Activated CD8-positive, alpha-beta memory T cell treated with anti-CD3 and anti-CD28 coated beads for 4 hours (primary cell): ENCODE data around the gene ITGAD.

Source experiments
- DNase-seq, 2 donors: peaks; one replicate each; pipeline ENCODE4 v3.0.0-alpha.2; 2020; ENCODE audit warnings: low read depth in 2 of 2

ITGAD gene

DNA sequence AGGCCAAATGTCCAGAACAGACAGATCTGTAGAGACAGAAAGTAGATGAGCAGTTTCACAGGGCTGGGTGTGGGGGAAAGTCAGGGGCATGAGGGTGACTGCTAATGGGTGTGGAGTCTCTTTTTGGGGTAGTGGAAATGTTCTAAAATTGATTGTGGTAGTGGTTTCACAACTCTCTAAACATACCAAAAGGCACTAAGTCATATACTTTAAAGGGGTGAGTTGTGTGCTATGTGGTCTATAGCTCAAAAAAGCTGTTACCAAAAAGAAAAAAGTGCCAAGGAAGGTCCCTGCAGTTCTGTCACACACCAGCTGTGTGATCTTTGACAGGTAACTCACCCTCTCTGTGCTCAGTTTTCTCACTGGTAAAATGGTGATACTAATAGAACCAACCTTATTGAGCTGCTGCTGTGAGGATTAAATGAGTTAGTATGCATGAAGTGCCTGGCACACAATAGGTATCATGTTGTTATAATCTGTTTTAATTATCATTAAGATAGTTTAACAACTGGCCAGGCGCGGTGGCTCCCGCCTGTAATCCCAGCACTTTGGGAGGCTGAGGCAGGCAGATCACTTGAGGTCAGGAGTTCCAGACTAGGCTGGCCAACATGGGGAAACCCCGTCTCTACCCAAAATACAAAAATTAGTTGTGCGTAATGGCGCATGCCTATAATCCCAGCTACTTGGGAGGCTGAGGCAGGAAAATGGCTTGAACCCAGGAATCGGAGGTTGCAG, 27.8 kb upstream of the ITGAD start:
- no peak for DNase-seq

DNA sequence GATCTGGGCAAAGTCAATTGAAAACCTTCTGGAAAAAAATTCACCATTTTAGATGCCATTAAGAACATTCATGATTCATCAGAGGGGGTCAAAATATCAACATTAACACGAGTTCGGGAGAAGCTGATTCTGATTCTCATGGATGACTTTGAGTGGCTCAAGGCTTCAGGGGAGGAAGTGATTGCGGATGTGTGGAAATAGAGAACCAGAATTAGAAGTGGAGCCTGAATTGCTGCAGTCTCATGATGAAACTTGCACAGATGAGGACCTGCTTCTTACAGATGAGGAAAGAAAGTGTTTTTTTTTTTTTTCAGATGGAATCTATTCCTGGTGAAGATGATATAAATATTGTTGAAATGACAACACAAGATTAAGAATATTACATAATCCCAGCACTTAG, 25.3 kb upstream of the ITGAD start:
- DNase-seq, result no peak

DNA sequence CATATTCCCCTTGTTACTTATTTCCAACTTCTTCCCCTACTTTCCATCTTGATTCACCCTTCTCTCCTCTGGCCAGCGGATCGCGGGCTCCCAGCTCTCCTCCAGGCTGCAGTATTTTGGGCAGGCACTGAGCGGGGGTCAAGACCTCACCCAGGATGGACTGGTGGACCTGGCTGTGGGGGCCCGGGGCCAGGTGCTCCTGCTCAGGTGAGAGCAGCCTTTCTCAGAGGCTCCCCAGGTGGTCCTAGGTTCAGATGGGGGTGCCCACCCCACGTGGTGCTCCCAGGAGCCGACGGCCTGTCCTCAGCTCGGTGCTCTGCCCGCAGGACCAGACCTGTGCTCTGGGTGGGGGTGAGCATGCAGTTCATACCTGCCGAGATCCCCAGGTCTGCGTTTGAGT, 22.1 kb upstream of the ITGAD start:
- DNase-seq, result no peak

DNA sequence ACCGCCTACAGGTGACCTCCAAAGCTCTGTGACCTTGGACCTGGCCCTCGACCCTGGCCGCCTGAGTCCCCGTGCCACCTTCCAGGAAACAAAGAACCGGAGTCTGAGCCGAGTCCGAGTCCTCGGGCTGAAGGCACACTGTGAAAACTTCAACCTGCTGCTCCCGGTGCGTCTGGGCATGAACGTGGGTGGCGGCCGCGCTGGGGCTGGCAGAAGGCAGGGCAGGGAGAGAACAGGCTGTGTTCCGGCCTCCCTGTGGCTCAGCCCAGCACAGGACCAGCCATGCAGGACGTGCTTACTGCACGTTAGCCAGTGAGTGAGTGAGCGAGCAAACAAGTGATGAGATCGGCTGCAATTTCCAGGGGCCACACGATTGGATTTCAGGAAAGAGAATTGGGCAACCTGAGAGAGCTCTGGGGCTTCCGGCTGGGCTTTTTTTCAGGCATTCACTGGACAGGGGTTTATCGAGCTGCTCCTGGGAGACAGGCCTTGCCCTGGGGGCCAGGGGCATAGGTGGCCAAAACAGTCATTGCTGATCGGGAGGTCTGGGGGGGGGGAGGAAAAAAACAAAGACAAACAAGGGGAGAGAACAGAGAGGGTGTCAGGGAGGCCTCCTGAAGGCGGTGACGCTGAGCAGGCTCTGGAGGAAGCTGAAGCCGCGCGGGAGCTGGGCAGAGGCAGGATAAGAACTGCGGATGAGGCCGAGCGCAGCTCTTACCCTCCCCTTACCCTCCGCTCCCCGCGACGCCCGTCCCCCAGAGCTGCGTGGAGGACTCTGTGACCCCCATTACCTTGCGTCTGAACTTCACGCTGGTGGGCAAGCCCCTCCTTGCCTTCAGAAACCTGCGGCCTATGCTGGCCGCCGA, 21.3 kb upstream of the ITGAD start:
- no peak for DNase-seq

- no peak for DNase-seq
Measured at GRCh38 chr16:31373235-31373634, 19.9 kb upstream of the ITGAD start.

- no peak for DNase-seq
Measured at GRCh38 chr16:31375231-31375630, 17.9 kb upstream of the ITGAD start.

GRCh38 chr16:31376705-31377104, 16.4 kb upstream of the ITGAD start:
- DNase-seq, result no peak

DNA sequence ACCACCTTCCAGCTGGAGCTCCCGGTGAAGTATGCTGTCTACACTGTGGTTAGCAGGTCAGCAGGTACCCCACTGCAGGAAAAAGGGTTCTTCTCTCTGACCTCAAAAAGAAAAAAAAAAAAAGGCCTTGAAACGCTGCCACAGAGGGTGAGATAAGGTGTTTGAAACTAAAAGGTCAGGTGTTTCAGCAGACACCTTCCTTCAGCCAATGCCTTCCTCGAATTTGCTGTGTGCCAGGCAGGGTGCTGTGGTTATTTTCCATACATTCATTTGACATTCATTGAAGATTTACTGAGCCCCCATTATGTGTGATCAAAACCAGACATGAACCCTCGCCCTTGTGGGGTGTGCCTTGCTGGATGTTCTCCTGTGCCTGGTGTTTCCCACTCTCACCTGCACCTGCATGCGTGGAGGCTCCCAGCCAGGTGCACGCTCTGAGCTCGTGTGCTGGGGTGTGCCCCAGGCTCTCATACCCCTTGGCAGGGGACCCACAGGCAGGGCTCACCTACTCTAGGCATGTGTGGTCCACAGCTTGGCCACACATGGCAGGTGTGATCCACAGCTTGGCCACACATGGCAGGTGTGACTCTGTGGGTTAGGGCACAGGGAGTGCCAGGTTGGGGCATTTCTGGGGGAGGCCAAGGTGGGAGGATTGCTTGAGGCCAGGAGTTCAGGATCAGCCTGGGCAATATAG, 15.8 kb upstream of the ITGAD start:
- DNase-seq, result no peak

- DNase-seq, result no peak
Measured at GRCh38 chr16:31380201-31380600, 12.9 kb upstream of the ITGAD start.

- peak; percentile 42 to 44 for DNase-seq
Measured at GRCh38 chr16:31382485-31383161, 10.5 kb upstream of the ITGAD start.

- DNase-seq, result no peak
Measured at GRCh38 chr16:31385680-31386079, 7.5 kb upstream of the ITGAD start.

GRCh38 chr16:31386157-31386984, 6.8 kb upstream of the ITGAD start:
- no peak for DNase-seq

- no peak for DNase-seq
Measured at GRCh38 chr16:31388535-31388934, 4.6 kb upstream of the ITGAD start.

DNA sequence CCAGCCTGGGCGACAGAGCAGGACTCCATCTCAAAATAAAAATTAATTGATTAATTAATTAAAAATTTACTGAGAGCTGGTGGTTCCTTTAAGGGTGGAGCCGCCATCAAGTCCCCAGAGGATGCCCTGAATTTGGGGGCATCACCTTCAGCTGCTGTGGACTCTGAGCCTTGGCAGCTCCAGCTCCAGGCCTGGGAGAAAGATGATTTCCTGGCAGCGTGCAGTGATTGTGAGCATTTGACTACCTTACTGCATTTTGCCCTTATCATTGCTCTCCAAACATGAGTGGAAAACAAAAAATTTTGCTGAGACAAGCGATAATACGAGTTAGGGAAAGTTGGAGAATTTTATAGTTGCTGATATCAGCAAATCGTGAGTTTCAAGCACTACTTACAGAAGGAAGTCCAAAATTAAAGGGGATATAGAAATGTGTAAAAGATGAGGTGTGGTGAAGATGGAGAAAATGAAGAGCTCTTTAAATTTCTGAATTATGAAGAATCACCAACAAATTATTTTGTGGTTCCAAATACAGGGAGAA, 2.6 kb upstream of the ITGAD start:
- DNase-seq, result no peak

GRCh38 chr16:31395647-31396046, 2.5 kb downstream of the ITGAD start:
- no peak for DNase-seq

GRCh38 chr16:31397096-31397660, 4.0 kb downstream of the ITGAD start:
- DNase-seq, result no peak

- DNase-seq, result no peak
Measured at GRCh38 chr16:31397701-31398100, 4.6 kb downstream of the ITGAD start.

- DNase-seq, result no peak
Measured at GRCh38 chr16:31400191-31400590, 7.1 kb downstream of the ITGAD start.

DNA sequence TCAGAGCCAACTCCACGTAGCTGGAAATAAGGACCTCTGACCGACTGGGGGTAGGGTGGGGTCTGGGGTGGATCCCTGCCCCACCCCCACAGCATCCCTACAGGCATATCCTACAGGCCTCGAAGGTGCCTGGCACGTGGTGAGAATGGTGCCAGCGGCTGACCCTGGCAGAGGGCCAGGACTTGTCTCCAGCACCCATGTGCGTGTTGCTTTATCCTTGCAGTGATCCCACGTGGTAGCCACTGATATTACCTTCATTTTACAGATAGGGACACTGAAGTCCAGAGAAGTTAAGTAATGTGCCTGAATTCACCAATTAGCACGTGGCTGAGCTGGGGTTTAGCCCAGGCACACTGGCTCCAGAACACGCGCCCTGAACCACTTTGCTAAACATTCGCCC, 8.3 kb downstream of the ITGAD start:
- no peak for DNase-seq

DNA sequence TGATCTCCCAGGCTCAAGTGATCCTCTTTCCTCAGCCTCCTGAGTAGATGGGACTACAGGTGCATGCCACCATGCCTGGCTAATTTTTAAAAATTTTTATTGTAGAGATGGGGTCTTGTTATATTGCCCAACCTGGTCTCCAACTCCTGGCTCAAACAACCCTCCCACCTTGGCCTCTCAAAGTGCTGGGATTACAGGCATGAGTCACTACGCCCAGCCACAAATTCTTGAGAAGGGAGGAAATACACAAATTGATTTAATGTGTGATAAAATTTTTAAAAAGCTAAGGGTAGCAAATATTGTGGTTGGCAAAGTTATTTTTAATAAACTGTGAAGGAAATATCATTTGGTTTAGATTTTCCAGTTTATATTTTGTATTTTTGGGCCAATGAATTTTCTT, 9.6 kb downstream of the ITGAD start:
- DNase-seq, result no peak
